Urinary bladder (tissue), 4 donors: Measurements from ENCODE around the gene GNA15. TPM values are rescaled to one million over a fixed set of nuclear protein-coding genes. Genes with fewer than 3 reads are reported as not detected.
A peak's percentile ranks its signal among the peaks of the same experiment; 100 is the strongest.
"Not testable (repeated sequence)": the region's sequence is repeated elsewhere in the genome, so short reads cannot be mapped to it uniquely, and the experiment has no call there.

Source experiments
- DNase-seq: peaks from one replicate; pipeline ENCODE4 v3.0.0-alpha.2; 2015; ENCODE audit errors: extremely low spot score
- H3K27ac ChIP-seq: one replicate; pipeline ENCODE4 v1.5.1; 2013; ENCODE audit warnings: low read depth, mild to moderate bottlenecking, moderate library complexity
- H3K36me3 ChIP-seq: one replicate; pipeline ENCODE4 v1.6.1; 2013; ENCODE audit warnings: mild to moderate bottlenecking, moderate library complexity; ENCODE audit not compliant: insufficient read depth
- H3K4me1 ChIP-seq: one replicate; pipeline ENCODE4 v1.6.1; 2013; ENCODE audit warnings: mild to moderate bottlenecking, moderate library complexity; ENCODE audit not compliant: insufficient read depth
- H3K4me3 ChIP-seq: one replicate; pipeline ENCODE4 v1.5.1; 2013; ENCODE audit warnings: low read depth, low read length
- WGBS: extraction: QIAGEN DNeasy Blood & Tissue Kit; methylation state at CpG from one replicate; pipeline ENCODE4 v1.1.7; 2013; 5-methylcytosine and 5-hydroxymethylcytosine counted together
- polyA plus RNA-seq: library from polyadenylated mRNA; stranded (reverse); fragments of 200-250 nt; gene quantifications from one replicate; pipeline ENCODE4 v1.2.3, GENCODE V29; 2013
- total RNA-seq: library from RNA; depleted of rRNA; stranded (reverse); fragments of >200 nt; gene quantifications from one replicate; pipeline ENCODE4 v1.2.3, GENCODE V29; 2014
- donor health status: healthy with polysubstance abuse.
- donor health status: healthy.

The GNA15 gene
- total and polyA plus RNA-seq, 2 donors: 6.2 to 9.6 TPM

DNA sequence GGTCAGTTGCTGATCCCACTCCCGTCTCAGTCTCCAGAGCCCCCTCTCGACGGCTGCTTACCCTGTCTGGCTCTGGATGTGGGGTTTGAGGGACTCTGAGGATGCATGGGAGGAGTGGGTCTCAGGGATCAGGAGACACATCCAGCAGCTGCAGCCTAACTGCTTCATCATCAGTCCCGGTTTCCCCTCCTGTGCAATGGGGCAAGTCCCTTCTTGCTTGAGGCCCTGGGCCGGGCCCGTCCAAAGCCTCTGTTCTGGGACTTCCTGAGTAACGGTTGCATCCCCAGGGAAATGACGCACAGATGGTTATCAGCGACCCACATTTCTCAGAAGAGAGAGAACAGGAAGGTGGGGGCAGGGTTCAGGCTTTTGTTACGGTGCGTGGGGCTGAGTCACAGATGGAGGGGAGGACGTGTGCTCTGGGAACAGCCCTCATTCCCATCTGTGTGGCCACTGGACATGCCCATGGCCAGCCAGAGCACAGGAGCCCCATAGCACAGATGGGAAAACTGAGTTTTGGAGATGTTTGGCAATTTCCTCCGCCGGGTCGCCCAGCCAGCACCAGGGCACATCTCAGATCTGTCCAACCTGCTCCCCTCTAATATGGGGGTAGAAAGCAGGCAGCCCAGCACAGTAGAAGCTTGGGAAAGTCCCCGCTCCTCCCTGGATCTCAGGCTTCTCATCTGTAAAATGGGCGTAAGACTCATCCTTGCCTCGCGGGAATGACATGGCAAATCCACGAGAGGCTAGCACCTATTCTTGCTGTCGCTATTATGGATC lies 19.3 kb downstream of the GNA15 start:
- WGBS: 57% methylated on average over 21 of the region's 21 CpGs
- H3K27ac ChIP-seq: peak overlapping the region; percentile 18
- no peak overlapping the region for H3K4me3 ChIP-seq

GRCh38 chr19:3157096-3157845 lies 21.4 kb downstream of the GNA15 start:
- WGBS: 86% methylated on average over 23 of the region's 23 CpGs
- no peak for DNase-seq
- no peaks in the 10 kb centered on the region for H3K4me1 ChIP-seq
- H3K36me3 ChIP-seq: no peaks in the 10 kb centered on the region
- no peak overlapping the region for H3K27ac ChIP-seq
- no peak overlapping the region for H3K4me3 ChIP-seq

More for the DNA sequence above, 19.3 kb downstream of the GNA15 start:
- Histone ChIP-seq H3K36me3 (no peaks in the 10 kb centered on the region), H3K4me1 (no peaks in the 10 kb centered on the region)
- DNase-seq: no peak

GRCh38 chr19:3159565-3159964 lies 23.7 kb downstream of the GNA15 start:
- WGBS: 65% methylated on average over 8 of the region's 8 CpGs
- no peak overlapping the region for H3K27ac ChIP-seq
- no peaks in the 10 kb centered on the region for H3K36me3 ChIP-seq
- no peaks in the 10 kb centered on the region for H3K4me1 ChIP-seq
- no peak for DNase-seq
- no peak overlapping the region for H3K4me3 ChIP-seq

GRCh38 chr19:3160219-3160618 lies 24.4 kb downstream of the GNA15 start:
- DNase-seq: no peak
- WGBS: 88% methylated on average over 3 of the region's 3 CpGs
- no peaks in the 10 kb centered on the region for H3K36me3 ChIP-seq
- H3K4me1 ChIP-seq: no peaks in the 10 kb centered on the region
- no peak overlapping the region for H3K27ac ChIP-seq
- H3K4me3 ChIP-seq: no peak overlapping the region

- WGBS: 89% methylated on average over 4 of the region's 4 CpGs
- no peak overlapping the region for H3K27ac ChIP-seq
- H3K36me3 ChIP-seq: no peaks in the 10 kb centered on the region
- DNase-seq: no peak
- no peak overlapping the region for H3K4me3 ChIP-seq
- no peaks in the 10 kb centered on the region for H3K4me1 ChIP-seq
Measured at GRCh38 chr19:3161453-3161852, 25.6 kb downstream of the GNA15 start.

GRCh38 chr19:3162418-3163229 lies 26.8 kb downstream of the GNA15 start:
- WGBS: 70% methylated on average over 38 of the region's 38 CpGs
- DNase-seq: no peak
- Histone ChIP-seq H3K4me3 (no peak overlapping the region), H3K4me1 (no peaks in the 10 kb centered on the region), H3K36me3 (no peaks in the 10 kb centered on the region), H3K27ac (no peak overlapping the region)

- Histone ChIP-seq H3K27ac (no peak overlapping the region), H3K4me1 (no peaks in the 10 kb centered on the region), H3K36me3 (no peaks in the 10 kb centered on the region), H3K4me3 (no peak overlapping the region)
- WGBS: 9% methylated on average over 27 of the region's 27 CpGs
- DNase-seq: no peak
Measured at GRCh38 chr19:3163230-3163886, 27.5 kb downstream of the GNA15 start.

DNA sequence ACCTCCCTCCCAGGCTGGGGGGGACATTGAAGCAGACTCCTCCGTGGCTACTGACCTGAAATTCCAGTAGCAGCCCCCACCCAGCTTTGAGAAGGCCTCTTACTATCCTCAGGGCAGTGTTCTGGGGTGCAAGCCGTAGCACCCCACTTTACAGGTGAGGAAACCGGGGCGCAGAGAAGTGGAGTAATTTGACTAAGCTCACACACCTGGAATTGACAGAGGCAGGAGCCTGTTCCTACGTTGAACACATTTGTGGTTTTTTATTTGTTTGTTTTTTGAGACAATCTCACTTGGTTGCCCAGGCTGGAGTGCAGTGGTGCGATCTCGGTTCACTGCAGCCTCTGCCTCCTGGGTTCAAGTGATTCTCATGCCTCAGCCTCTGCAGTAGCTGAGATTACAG lies 28.1 kb downstream of the GNA15 start:
- H3K36me3 ChIP-seq: no peaks in the 10 kb centered on the region
- H3K4me3 ChIP-seq: no peak overlapping the region
- H3K4me1 ChIP-seq: no peaks in the 10 kb centered on the region
- WGBS: 66% methylated on average over 7 of the region's 7 CpGs
- H3K27ac ChIP-seq: no peak overlapping the region
- no peak for DNase-seq

- no peak overlapping the region for H3K27ac ChIP-seq
- WGBS: 69% methylated on average over 13 of the region's 13 CpGs
- H3K36me3 ChIP-seq: no peaks in the 10 kb centered on the region
- no peak overlapping the region for H3K4me3 ChIP-seq
- H3K4me1 ChIP-seq: no peaks in the 10 kb centered on the region
- no peak for DNase-seq
Measured at GRCh38 chr19:3167533-3168272, 31.9 kb downstream of the GNA15 start.

- Histone ChIP-seq H3K27ac (peak overlapping the region; percentile 43), H3K4me1 (no peaks in the 10 kb centered on the region), H3K36me3 (no peaks in the 10 kb centered on the region), H3K4me3 (no peak overlapping the region)
- WGBS: 81% methylated on average over 15 of the region's 15 CpGs
- DNase-seq: no peak
Measured at GRCh38 chr19:3171894-3172672, 36.2 kb downstream of the GNA15 start.

DNA sequence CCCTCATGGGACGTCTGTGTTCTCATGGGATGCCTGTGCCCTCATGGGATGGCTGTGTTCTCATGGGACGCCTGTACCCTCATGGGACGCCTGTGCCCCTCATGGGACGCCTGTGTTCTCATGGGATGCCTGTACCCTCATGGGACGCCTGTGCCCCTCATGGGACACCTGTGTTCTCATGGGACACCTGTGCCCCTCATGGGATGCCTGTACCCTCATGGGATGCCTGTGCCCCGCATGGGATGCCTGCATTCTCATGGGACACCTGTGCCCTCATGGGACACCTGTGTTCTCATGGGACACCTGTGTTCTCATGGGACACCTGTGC lies 36.8 kb downstream of the GNA15 start:
- H3K27ac ChIP-seq: peak overlapping the region; percentile 43
- not testable (repeated sequence) for DNase-seq
- 73% methylated on average over 6 of the region's 6 CpGs for WGBS

More for the DNA sequence above, 36.8 kb downstream of the GNA15 start:
- not testable (repeated sequence) for H3K36me3 ChIP-seq, H3K4me1 ChIP-seq, H3K4me3 ChIP-seq
